H9 (cell line): ENCODE measurements around the gene UBL4A. TPM values are rescaled to one million over a fixed set of nuclear protein-coding genes. Genes with fewer than 3 reads are reported as not detected.

Experiments used
- DNase-seq: peaks from one replicate; pipeline ENCODE4 v3.0.0-alpha.2; 2017
- H2AFZ ChIP-seq: one replicate; pipeline ENCODE4 v1.6.1; 2013; ENCODE audit warnings: mild to moderate bottlenecking, low read length, control low read depth, moderate library complexity
- H2AK5ac ChIP-seq: 2 replicates; pipeline ENCODE4 v1.6.1; 2013; ENCODE audit warnings: low read length, control low read depth, mixed read lengths; ENCODE audit not compliant: insufficient read length
- H2BK120ac ChIP-seq: one replicate; pipeline ENCODE4 v1.6.1; 2013; ENCODE audit warnings: low read depth, mild to moderate bottlenecking, low read length, control low read depth, inconsistent platforms; ENCODE audit not compliant: poor library complexity, severe bottlenecking
- H2BK12ac ChIP-seq: 2 replicates; pipeline ENCODE4 v1.6.1; 2013; ENCODE audit warnings: low read length, control low read depth, mixed read lengths, low read depth; ENCODE audit not compliant: insufficient read length
- H2BK15ac ChIP-seq: 2 replicates; pipeline ENCODE4 v1.6.1; 2013; ENCODE audit warnings: low read depth, low read length, control low read depth
- H2BK20ac ChIP-seq: one replicate; pipeline ENCODE4 v1.6.1; 2013; ENCODE audit warnings: low read depth, mild to moderate bottlenecking, low read length, control low read depth, inconsistent platforms; ENCODE audit not compliant: poor library complexity, severe bottlenecking
- H2BK5ac ChIP-seq: 2 replicates; pipeline ENCODE4 v1.6.1; 2013; ENCODE audit warnings: low read length, control low read depth, mixed read lengths; ENCODE audit not compliant: insufficient read length
- H3K14ac ChIP-seq: 2 replicates; pipeline ENCODE4 v1.6.1; 2013; ENCODE audit warnings: low read length, control low read depth; ENCODE audit not compliant: insufficient read depth
- H3K18ac ChIP-seq: 2 replicates; pipeline ENCODE4 v1.6.1; 2013; ENCODE audit warnings: low read depth, mild to moderate bottlenecking, mixed read lengths, low read length, control low read depth; ENCODE audit not compliant: insufficient read length
- H3K23ac ChIP-seq: 2 replicates; pipeline ENCODE4 v1.6.1; 2013; ENCODE audit warnings: low read length, control low read depth, mixed read lengths, low read depth; ENCODE audit not compliant: insufficient read length
- H3K23me2 ChIP-seq: 2 replicates; pipeline ENCODE4 v1.6.1; 2013; ENCODE audit warnings: low read depth, mild to moderate bottlenecking, mixed read lengths, low read length, control low read depth; ENCODE audit not compliant: insufficient read length, poor library complexity, severe bottlenecking
- H3K27ac ChIP-seq: 2 replicates; pipeline ENCODE4 v1.5.1; 2013; ENCODE audit warnings: low read length, control low read depth, mixed read lengths, low read depth; ENCODE audit not compliant: insufficient read length
- H3K27me3 ChIP-seq: 2 replicates; pipeline ENCODE4 v1.6.1; 2013; ENCODE audit warnings: low read length, control low read depth, inconsistent platforms; ENCODE audit not compliant: insufficient read depth
- H3K4ac ChIP-seq: 2 replicates; pipeline ENCODE4 v1.6.1; 2013; ENCODE audit warnings: low read depth, mild to moderate bottlenecking, control low read depth, inconsistent platforms, low read length, moderate library complexity
- H3K4me1 ChIP-seq: 2 replicates; pipeline ENCODE4 v1.6.1; 2013; ENCODE audit warnings: low read length, control low read depth, inconsistent platforms; ENCODE audit not compliant: insufficient read depth
- H3K4me2 ChIP-seq: 2 replicates; pipeline ENCODE4 v1.6.1; 2013; ENCODE audit warnings: low read length, control low read depth, mixed read lengths; ENCODE audit not compliant: insufficient read length, insufficient read depth
- H3K56ac ChIP-seq: 2 replicates; pipeline ENCODE4 v1.6.1; 2013; ENCODE audit warnings: low read depth, mild to moderate bottlenecking, mixed read lengths, low read length, control low read depth; ENCODE audit not compliant: insufficient read length
- H3K79me1 ChIP-seq: 2 replicates; pipeline ENCODE4 v1.6.1; 2013; ENCODE audit warnings: low read depth, mild to moderate bottlenecking, moderate library complexity, low read length, control low read depth, inconsistent platforms; ENCODE audit not compliant: insufficient read depth, poor library complexity, severe bottlenecking
- H3K79me2 ChIP-seq: 2 replicates; pipeline ENCODE4 v1.6.1; 2013; ENCODE audit warnings: low read length, control low read depth, inconsistent platforms; ENCODE audit not compliant: insufficient read depth
- H3K9ac ChIP-seq: 2 replicates; pipeline ENCODE4 v1.6.1; 2013; ENCODE audit warnings: low read length, control low read depth, mixed read lengths; ENCODE audit not compliant: insufficient read length; ENCODE audit errors: extremely low read depth
- H3K9me3 ChIP-seq: one replicate; pipeline ENCODE4 v1.6.1; 2013; ENCODE audit warnings: low read depth, low read length, inconsistent platforms; ENCODE audit not compliant: control insufficient read depth
- H3T11ph ChIP-seq: one replicate; pipeline ENCODE4 v1.6.1; 2013; ENCODE audit warnings: mild to moderate bottlenecking, low read length, control low read depth, inconsistent platforms
- H4K20me1 ChIP-seq: one replicate; pipeline ENCODE4 v1.6.1; 2013; ENCODE audit not compliant: control insufficient read depth, insufficient read length, insufficient read depth
- H4K5ac ChIP-seq: 2 replicates; pipeline ENCODE4 v1.6.1; 2013; ENCODE audit warnings: low read depth, mild to moderate bottlenecking, mixed read lengths, low read length, control low read depth; ENCODE audit not compliant: insufficient read length
- H4K8ac ChIP-seq: replicated peaks from 2 replicates; pipeline ENCODE4 v1.6.1; 2013; ENCODE audit warnings: low read length, control low read depth, mixed read lengths, low read depth; ENCODE audit not compliant: insufficient read length
- H4K91ac ChIP-seq: 2 replicates; pipeline ENCODE4 v1.6.1; 2013; ENCODE audit warnings: low read depth, mild to moderate bottlenecking, moderate library complexity, mixed read lengths, low read length, control low read depth; ENCODE audit not compliant: insufficient read length
- H3K27ac Mint-ChIP-seq, 3 experiments: 2 replicates in 2 of 3; 3 replicates in 1 of 3; pipeline ENCODE4 v1.8.0; 2020 to 2021; ENCODE audit warnings: mixed read lengths in 3 of 3, mild to moderate bottlenecking in 1 of 3, moderate library complexity in 1 of 3
- H3K27me3 Mint-ChIP-seq: 2 replicates; pipeline ENCODE4 v1.8.0; 2021; ENCODE audit warnings: low read depth, mild to moderate bottlenecking, moderate library complexity, mixed read lengths
- H3K36me3 Mint-ChIP-seq, 3 experiments: 2 replicates in 2 of 3; 3 replicates in 1 of 3; pipeline ENCODE4 v1.8.0; 2020 to 2021; ENCODE audit warnings: low read depth in 3 of 3, mixed read lengths in 3 of 3; ENCODE audit not compliant: insufficient read depth in 1 of 3
- H3K4me1 Mint-ChIP-seq, 2 experiments: 2 replicates each; pipeline ENCODE4 v1.8.0; 2020; ENCODE audit warnings: mixed read lengths in 2 of 2
- H3K4me3 Mint-ChIP-seq, 2 experiments: 2 replicates in 1 of 2; 3 replicates in 1 of 2; pipeline ENCODE4 v1.8.0; 2020 to 2021; ENCODE audit warnings: mild to moderate bottlenecking in 2 of 2, mixed read lengths in 2 of 2, moderate library complexity in 1 of 2
- H3K9me3 Mint-ChIP-seq, 2 experiments: 2 replicates in 1 of 2; 3 replicates in 1 of 2; pipeline ENCODE4 v1.8.0; 2020; ENCODE audit warnings: mild to moderate bottlenecking in 2 of 2, mixed read lengths in 2 of 2, moderate library complexity in 1 of 2
- whole genome bisulfite sequencing: extraction: QIAGEN DNeasy Blood & Tissue Kit; methylation state at CpG from one replicate; pipeline ENCODE4 v1.1.7; 2013; ENCODE audit warnings: missing lambda C conversion rate, low lambda C conversion rate, mixed read lengths; ENCODE audit not compliant: insufficient read length; ENCODE audit errors: extremely low coverage; 5-methylcytosine and 5-hydroxymethylcytosine counted together
- total RNA-seq: library from RNA; stranded (reverse); gene quantifications from 2 replicates; pipeline ENCODE4 v1.2.1, GENCODE V29; 2021
- TF ChIP-seq, protein P1 (sequence below): fragments of 200-600 bp; sonication (generic); conservative IDR thresholded peaks from 3 replicates; pipeline ENCODE4 v1.8.0; 2021; ENCODE audit warnings: antibody characterized with exemption, mild to moderate bottlenecking

Gene UBL4A
- total RNA-seq, 1 experiment from 2014 or later, result 30.9 TPM

DNA sequence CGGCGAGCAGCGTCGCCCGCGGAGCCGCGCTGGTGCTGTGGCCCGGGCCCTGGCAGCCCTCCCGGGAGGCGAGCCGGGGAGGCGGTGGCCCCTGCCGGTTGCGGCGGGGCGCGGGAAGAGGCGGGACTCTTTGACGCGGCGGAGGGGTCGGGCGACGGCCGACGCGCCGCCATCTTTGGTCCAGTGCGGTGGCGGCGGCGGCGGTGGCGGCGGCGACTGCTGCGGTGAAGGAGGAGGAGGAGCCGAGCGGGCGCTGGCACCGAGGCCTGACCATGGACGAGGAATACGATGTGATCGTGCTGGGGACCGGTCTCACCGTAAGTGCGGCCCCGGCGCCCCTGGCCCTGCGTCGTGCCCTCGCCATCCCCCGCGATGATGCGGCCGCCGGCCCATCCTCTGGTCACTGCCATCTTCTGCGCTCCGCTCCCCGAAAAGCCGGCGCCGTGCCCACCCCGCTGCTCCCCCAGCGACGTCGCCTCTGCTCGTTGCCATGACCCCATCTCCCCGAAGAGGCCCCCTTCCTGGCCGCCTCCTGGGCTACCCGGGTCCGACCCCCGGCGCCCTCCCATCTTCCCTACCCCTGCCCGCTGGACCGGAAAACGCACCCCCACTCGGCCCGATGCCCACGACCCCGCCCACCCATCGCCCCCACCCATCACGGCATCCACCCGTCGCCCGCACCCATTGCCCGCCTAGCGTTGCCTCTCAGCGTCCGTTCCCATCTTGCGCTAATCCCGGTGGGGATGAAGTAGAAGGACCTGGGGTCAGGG, 49.2 kb downstream of the UBL4A start, which contains the start of gene GDI1:
Gene GDI1 (plus strand): TSS at position 172 of the 770 bp plus-strand sequence. CDS start 101 bp downstream, at position 273.
- H3K23me2 ChIP-seq, result peaks cover 7% of the 10 kb centered on the region
- H3K4me1 Mint-ChIP-seq, result peaks cover 8 to 10% of the 10 kb centered on the region in 2 experiments
- H2AFZ ChIP-seq, result no peak within 1 kb of the TSS
- peak within 1 kb of the TSS; percentile 41 for H3K4me2 ChIP-seq
- no peak within 1 kb of the TSS for H3T11ph ChIP-seq
- no peak within 1 kb of the TSS for H2BK5ac ChIP-seq
- peaks cover 37% of the 10 kb centered on the region for H3K9me3 ChIP-seq
- H3K18ac ChIP-seq, result no peak within 1 kb of the TSS
- H2BK20ac ChIP-seq, result no peak within 1 kb of the TSS
- no peak within 1 kb of the TSS for H2BK15ac ChIP-seq
- no peaks in the 10 kb centered on the region for H4K20me1 ChIP-seq
- DNase-seq, result no peak
- no peak within 1 kb of the TSS for H2BK120ac ChIP-seq
- peak within 1 kb of the TSS in 2 of 3 experiments; percentile 53 to 77; a peak in 4 of 7 replicates for H3K27ac Mint-ChIP-seq
- TF ChIP-seq, protein P1, sequence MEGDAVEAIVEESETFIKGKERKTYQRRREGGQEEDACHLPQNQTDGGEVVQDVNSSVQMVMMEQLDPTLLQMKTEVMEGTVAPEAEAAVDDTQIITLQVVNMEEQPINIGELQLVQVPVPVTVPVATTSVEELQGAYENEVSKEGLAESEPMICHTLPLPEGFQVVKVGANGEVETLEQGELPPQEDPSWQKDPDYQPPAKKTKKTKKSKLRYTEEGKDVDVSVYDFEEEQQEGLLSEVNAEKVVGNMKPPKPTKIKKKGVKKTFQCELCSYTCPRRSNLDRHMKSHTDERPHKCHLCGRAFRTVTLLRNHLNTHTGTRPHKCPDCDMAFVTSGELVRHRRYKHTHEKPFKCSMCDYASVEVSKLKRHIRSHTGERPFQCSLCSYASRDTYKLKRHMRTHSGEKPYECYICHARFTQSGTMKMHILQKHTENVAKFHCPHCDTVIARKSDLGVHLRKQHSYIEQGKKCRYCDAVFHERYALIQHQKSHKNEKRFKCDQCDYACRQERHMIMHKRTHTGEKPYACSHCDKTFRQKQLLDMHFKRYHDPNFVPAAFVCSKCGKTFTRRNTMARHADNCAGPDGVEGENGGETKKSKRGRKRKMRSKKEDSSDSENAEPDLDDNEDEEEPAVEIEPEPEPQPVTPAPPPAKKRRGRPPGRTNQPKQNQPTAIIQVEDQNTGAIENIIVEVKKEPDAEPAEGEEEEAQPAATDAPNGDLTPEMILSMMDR, result no peak
- H3K9me3 Mint-ChIP-seq, result peaks cover 68 to 87% of the 10 kb centered on the region in 2 experiments
- H3K4ac ChIP-seq, result no peak within 1 kb of the TSS
- H3K27me3 Mint-ChIP-seq, result no peaks in the 10 kb centered on the region
- no CpG with 5 or more reads among the region's 93 CpGs for WGBS
- no peak within 1 kb of the TSS for H4K8ac ChIP-seq
- H3K79me1 ChIP-seq, result no peaks in the 10 kb centered on the region
- peaks cover 2% of the 10 kb centered on the region; the same call in 1 of the 2 replicates for H3K79me2 ChIP-seq
- H4K5ac ChIP-seq, result no peak within 1 kb of the TSS
- H3K4me3 Mint-ChIP-seq, result peak within 1 kb of the TSS; percentile 82 to 90
- no peaks in the 10 kb centered on the region for H3K4me1 ChIP-seq
- H3K14ac ChIP-seq, result peak within 1 kb of the TSS; percentile 70; the same call in 1 of the 2 replicates
- no peak within 1 kb of the TSS for H3K56ac ChIP-seq
- H3K27me3 ChIP-seq, result no peaks in the 10 kb centered on the region
- H3K27ac ChIP-seq, result no peak within 1 kb of the TSS
- H3K9ac ChIP-seq, result peak within 1 kb of the TSS; percentile 4
- no peak within 1 kb of the TSS for H4K91ac ChIP-seq
- H3K23ac ChIP-seq, result no peak within 1 kb of the TSS
- H2AK5ac ChIP-seq, result no peak within 1 kb of the TSS
- peaks cover 25 to 68% (median 64%) of the 10 kb centered on the region in 3 experiments for H3K36me3 Mint-ChIP-seq
- no peak within 1 kb of the TSS for H2BK12ac ChIP-seq
